Activated gamma-delta T cell (primary cell): ENCODE measurements around the gene DNPEP.
"Not testable (repeated sequence)": the region's sequence is repeated elsewhere in the genome, so short reads cannot be mapped to it uniquely, and the experiment has no call there.

Experiments used
- DNase-seq: peaks from one replicate; lab custom pipeline; 2025; lab: John Stamatoyannopoulos, UW

Gene DNPEP

DNA sequence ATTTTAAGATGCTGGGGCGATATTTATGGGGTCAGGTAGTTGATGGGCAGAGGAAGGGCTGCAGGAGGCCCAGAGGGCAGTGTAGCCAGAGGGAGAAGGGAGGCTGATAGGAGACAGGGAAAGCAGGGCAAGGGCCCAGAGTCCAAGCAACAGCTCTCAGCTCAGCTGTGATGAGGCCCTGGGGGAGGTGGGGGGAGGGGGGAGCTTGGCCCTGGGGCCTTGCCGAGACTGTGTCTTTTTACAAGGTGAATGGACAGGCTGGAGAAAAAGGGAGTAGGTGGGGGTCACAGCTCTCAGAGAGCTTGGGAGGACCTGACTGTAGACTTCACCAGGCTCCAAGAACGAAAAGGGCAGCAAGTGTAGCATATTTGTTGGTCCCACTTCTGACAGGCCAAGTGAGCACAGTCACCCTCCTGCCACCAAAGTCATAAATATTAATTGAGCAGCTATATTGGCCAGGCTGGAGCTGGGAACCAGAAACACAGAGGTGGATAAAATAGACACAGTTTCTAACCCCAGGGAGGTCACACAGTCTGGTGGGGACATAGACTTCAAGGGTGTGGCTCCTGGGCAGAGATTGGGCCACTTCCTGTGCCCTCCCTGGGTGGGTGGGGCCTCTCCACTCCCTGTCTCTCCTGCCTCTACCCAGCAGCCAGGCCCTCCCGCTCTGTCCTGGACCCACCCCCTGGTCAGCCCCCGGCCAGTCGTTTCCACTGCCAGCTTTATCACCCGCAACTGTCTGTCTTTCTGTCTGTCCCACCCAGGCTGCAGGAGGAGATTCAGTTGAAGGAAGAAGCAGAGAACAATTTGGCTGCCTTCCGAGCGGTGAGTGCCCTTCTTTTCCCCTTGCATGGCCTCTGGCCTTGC lies 31.9 kb upstream of the DNPEP start:
- no peak for DNase-seq

GRCh38 chr2:219419012-219419324 lies 31.3 kb upstream of the DNPEP start:
- DNase-seq: no peak

DNA sequence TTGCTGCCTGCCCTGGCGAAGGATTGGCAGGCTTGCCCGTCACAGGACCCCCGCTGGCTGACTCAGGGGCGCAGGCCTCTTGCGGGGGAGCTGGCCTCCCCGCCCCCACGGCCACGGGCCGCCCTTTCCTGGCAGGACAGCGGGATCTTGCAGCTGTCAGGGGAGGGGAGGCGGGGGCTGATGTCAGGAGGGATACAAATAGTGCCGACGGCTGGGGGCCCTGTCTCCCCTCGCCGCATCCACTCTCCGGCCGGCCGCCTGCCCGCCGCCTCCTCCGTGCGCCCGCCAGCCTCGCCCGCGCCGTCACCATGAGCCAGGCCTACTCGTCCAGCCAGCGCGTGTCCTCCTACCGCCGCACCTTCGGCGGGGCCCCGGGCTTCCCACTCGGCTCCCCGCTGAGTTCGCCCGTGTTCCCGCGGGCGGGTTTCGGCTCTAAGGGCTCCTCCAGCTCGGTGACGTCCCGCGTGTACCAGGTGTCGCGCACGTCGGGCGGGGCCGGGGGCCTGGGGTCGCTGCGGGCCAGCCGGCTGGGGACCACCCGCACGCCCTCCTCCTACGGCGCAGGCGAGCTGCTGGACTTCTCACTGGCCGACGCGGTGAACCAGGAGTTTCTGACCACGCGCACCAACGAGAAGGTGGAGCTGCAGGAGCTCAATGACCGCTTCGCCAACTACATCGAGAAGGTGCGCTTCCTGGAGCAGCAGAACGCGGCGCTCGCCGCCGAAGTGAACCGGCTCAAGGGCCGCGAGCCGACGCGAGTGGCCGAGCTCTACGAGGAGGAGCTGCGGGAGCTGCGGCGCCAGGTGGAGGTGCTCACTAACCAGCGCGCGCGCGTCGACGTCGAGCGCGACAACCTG lies 30.7 kb upstream of the DNPEP start, which contains the start of gene DES:
Gene DES, plus strand, starts transcription at position 223 of the 857 bp plus-strand sequence. Its CDS starts 86 bp downstream, at position 309.
- no peak for DNase-seq

DNA sequence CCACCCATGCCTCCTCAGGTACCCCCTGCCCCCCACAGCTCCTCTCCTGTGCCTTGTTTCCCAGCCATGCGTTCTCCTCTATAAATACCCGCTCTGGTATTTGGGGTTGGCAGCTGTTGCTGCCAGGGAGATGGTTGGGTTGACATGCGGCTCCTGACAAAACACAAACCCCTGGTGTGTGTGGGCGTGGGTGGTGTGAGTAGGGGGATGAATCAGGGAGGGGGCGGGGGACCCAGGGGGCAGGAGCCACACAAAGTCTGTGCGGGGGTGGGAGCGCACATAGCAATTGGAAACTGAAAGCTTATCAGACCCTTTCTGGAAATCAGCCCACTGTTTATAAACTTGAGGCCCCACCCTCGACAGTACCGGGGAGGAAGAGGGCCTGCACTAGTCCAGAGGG lies 29.7 kb upstream of the DNPEP start:
- DNase-seq: no peak

DNA sequence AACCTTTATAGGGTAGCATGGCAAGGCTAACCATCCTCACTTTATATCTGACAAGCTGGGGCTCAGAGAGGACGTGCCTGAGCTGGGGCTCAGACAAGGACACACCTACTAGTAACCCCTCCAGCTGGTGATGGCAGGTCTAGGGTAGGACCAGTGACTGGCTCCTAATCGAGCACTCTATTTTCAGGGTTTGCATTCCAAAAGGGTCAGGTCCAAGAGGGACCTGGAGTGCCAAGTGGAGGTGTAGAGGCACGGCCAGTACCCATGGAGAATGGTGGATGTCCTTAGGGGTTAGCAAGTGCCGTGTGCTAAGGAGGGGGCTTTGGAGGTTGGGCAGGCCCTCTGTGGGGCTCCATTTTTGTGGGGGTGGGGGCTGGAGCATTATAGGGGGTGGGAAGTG lies 29.2 kb upstream of the DNPEP start:
- no peak for DNase-seq

GRCh38 chr2:219416235-219416602 lies 28.5 kb upstream of the DNPEP start:
- no peak for DNase-seq

GRCh38 chr2:219415580-219416234 lies 28.0 kb upstream of the DNPEP start:
- no peak for DNase-seq

DNA sequence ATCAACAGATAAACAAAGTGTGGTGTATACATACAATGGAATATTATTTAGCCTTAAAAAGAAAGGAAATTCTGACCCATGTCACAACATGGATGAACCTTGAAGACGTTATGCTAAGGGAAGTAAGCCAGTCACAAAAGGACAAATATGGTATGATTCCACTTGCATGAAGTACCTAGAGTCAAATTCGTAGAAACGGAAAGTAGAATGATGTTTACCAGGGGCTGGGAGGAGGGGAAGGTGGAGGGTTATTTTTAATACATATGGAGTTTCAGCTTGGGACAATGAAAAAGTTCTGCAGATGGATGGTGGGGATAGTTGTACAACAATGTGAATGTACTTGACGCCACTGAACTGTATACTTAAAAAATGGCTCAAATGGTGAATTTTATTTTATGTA lies 27.1 kb upstream of the DNPEP start:
- DNase-seq: no peak

GRCh38 chr2:219410390-219410789 lies 22.7 kb upstream of the DNPEP start:
- no peak for DNase-seq

GRCh38 chr2:219409619-219410018 lies 21.9 kb upstream of the DNPEP start:
- no peak for DNase-seq

- no peak for DNase-seq
Observed at GRCh38 chr2:219408631-219409030, 20.9 kb upstream of the DNPEP start.

GRCh38 chr2:219408204-219408603 lies 20.5 kb upstream of the DNPEP start:
- no peak for DNase-seq

- not testable (repeated sequence) for DNase-seq
Observed at GRCh38 chr2:219407343-219407742, 19.6 kb upstream of the DNPEP start.

DNA sequence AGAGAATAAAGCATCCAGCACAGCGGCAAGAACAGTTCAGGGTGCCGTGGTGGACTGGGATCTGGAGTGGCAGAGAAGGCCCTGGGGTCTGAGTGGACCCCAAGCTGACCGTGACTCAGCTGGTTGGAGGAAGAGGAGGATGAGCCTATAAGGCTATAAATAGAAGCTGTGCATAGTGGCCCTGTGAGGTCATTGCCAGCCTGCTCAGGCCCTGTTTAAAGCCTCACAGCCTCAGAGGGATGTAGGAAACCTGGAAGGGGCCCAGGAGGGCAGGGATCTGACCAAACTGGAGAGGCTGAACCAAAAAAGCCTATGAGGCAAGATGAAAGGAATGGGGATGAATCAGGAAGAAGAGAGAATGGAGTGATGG lies 19.1 kb upstream of the DNPEP start:
- no peak for DNase-seq

GRCh38 chr2:219405958-219406860 lies 18.5 kb upstream of the DNPEP start:
- no peak for DNase-seq

DNA sequence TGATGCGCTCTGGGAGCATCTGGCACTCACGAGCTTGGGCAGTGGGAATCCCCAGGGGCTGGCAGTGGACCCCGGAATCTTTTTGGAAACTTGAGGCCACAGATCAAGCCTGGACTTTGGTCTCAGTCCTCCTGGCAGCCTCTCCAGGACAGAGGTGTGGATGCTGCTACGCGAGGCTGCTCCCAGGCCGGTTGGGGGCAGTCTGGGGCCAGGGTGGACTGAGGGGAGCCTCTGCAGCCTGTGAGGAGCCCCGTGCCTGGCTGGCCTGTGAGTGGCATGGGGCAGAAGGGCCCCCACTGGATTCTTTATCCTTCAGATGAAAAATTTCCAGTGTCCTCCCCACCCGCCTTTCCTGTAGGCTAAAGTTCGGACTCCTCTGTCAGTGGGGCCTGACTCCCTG lies 17.7 kb upstream of the DNPEP start:
- no peak for DNase-seq

DNA sequence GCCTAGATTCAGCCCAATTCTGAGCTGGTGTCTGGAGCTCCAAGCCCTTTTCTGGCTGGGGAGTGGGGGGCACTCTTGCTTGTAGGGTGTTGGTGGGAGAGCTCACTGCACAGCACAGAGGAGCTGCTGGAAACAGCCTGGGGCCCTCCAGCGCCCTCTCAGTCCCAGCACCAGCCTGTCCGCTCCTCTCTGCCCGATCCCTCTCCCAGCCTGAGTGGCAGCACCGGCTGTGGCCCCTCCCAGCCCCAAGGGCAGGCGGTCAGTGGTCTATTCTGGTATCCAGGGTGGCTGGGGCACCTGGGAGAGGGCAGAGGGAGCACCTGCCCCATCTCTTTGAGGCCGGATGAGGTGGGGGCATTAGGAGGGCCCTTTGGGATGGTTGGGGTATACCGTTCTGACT lies 17.2 kb upstream of the DNPEP start:
- DNase-seq: no peak

DNA sequence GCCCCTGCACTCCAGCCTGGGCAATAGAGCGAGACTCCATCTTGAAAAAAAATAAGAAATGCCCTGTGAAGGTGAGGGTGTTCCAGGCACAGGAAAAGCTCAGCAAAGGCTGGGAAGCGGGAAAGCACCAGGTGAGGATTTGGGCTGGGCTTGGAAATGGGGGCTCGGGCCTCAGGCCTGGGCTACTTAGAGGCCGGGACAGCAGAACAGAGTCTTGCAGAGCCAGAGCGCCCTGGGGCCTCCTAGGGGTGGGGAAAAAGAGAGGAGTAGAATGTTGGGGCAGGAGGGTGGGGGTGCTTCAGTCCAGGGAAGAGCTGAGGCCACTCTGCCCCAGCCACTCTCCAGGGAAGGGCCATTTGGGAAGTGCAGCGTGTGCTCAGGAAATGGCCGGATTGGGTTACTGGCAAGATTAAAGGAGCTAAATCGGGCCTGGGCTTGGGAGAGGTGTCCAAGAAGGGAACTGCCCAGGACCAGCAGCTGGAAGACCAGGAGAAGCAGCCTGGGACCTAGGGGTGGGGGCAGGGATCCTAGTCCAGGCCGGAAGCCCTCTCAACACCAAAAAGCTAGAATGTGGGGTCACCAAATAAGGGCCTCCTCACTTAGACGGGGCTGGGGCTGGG lies 16.7 kb upstream of the DNPEP start:
- no peak for DNase-seq

GRCh38 chr2:219403861-219404260 lies 16.1 kb upstream of the DNPEP start:
- no peak for DNase-seq

GRCh38 chr2:219402665-219403515 lies 15.2 kb upstream of the DNPEP start:
- no peak for DNase-seq
